ENCODE results near the gene OR5F1.

The OR5F1 gene

DNA sequence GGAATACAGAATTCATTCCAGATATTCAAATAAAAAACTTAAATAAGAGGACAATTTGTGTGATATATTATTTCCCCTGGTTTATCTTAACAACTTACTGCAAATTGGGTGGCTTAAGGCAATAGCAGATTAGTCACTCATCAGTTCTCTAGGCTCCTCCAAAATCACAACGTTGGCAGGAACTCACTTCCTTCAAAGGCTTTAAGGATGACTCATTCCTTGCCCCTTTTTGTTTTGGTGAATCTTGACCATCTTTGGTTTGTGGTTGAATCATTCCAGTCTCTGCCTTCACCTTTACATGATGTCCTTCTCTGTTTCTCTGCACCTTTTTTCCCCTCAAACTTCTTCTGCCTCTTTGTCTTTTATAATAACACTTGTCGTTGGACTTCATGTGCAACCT is 28.0 kb downstream of the OR5F1 start:
- DNase-seq (ENCODE audit: low read depth), result no peak
- H3K4me3 ChIP-seq (ENCODE audit: low read depth, low read length), result no peak overlapping the region
- TF ChIP-seq, protein P1, sequence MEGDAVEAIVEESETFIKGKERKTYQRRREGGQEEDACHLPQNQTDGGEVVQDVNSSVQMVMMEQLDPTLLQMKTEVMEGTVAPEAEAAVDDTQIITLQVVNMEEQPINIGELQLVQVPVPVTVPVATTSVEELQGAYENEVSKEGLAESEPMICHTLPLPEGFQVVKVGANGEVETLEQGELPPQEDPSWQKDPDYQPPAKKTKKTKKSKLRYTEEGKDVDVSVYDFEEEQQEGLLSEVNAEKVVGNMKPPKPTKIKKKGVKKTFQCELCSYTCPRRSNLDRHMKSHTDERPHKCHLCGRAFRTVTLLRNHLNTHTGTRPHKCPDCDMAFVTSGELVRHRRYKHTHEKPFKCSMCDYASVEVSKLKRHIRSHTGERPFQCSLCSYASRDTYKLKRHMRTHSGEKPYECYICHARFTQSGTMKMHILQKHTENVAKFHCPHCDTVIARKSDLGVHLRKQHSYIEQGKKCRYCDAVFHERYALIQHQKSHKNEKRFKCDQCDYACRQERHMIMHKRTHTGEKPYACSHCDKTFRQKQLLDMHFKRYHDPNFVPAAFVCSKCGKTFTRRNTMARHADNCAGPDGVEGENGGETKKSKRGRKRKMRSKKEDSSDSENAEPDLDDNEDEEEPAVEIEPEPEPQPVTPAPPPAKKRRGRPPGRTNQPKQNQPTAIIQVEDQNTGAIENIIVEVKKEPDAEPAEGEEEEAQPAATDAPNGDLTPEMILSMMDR (conservative IDR thresholded peaks at IDR 0.05; ENCODE audit: low read depth, low read length), result no peak

DNA sequence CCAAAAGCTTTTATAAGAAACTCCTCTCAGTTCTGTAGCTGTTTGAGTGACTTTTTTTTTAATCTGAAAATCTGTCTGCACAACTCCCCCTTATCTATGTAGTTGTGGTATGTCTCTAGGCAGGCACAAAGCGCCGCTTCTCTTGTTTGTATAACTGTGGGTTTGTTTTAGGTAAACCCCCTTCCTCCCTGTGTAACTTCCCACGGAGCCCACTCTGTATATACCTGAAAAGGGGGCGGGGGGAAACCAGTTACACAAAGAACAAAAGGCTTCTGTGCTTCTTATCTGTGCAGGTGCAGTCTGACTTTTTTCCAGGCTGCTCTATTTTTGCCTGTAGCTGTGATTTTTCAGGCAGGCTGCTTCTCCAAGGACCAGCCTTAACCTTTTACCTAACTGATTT is 37.9 kb downstream of the OR5F1 start:
- TF ChIP-seq, protein P1 (conservative IDR thresholded peaks at IDR 0.05; ENCODE audit: low read depth, low read length), result no peak
- no peak for DNase-seq (ENCODE audit: low read depth)
- no peak overlapping the region for H3K4me3 ChIP-seq (ENCODE audit: low read depth, low read length)

DNA sequence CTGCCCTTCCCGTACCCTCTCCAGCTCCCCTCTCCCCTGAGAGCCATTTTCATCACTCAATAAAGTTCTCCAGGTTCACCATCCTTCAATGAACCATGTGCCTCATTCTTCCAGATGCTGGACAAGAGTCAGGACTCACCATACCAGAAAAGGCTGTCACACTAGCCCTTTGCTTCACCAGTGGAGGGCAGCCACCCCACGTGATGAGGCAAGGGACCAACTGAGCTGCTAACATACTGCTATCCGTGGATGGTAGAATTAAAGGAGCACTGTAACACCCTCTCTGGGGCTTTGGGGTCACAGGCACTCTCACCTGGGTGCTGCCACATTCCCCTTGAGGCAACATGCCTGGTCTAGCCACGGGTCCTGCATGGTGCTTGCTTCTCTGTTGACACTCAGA is 45.1 kb downstream of the OR5F1 start:
- DNase-seq (ENCODE audit: low read depth), result no peak
- no peak overlapping the region for H3K4me3 ChIP-seq (ENCODE audit: low read depth, low read length)
- TF ChIP-seq, protein P1 (conservative IDR thresholded peaks at IDR 0.05; ENCODE audit: low read depth, low read length), result no peak

Measured in choroid plexus epithelial cell (primary cell).